HG03025 (cell line): Measurements from ENCODE around the gene RNASE8.
A peak's percentile ranks its signal among the peaks of the same experiment; 100 is the strongest.

Experiments used
- ATAC-seq: cut with Tn5 transposase; IDR thresholded peaks from one replicate; pipeline ENCODE4 v1.9.1; 2021; ENCODE audit warnings: mild to moderate bottlenecking, moderate library complexity; ENCODE audit not compliant: unreplicated experiment, low FRiP score

Gene RNASE8

DNA sequence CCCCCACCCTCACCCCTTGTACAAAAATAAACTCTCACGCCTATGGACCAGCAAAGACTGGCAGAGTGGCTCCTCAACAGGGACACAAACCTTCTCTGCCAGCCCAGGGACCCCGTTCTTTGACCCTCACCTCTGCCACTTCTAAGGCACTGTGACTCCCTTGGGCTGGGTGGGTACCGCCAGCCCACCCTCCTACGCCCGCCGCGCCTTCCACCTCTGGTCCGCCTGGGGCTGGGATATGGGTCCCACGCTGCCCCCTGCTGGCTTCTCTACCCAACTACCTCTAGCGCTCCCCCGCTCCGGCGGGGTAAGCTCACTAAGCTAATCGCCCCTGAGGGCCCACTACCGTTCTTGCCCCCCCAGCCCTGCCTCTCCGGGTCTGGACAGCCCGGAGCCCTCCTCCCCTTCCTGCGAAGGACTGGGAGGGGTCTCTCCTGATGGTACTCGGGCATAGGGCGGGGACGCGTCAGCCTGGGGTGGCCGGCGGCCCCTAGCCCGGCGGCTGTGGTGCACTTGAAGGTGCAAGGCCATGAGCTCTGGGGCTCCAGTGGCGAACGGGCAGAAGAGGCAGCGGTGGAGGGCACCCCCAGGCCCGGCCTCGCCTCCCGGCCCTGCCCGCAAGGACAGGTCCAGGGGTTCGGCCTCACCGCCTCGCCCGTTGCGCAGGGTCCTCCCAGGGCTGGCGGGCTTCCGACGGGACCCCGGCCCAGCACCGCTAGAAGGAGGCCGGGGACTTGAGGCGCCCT lies 32.7 kb downstream of the RNASE8 start:
- ATAC-seq = no peak

DNA sequence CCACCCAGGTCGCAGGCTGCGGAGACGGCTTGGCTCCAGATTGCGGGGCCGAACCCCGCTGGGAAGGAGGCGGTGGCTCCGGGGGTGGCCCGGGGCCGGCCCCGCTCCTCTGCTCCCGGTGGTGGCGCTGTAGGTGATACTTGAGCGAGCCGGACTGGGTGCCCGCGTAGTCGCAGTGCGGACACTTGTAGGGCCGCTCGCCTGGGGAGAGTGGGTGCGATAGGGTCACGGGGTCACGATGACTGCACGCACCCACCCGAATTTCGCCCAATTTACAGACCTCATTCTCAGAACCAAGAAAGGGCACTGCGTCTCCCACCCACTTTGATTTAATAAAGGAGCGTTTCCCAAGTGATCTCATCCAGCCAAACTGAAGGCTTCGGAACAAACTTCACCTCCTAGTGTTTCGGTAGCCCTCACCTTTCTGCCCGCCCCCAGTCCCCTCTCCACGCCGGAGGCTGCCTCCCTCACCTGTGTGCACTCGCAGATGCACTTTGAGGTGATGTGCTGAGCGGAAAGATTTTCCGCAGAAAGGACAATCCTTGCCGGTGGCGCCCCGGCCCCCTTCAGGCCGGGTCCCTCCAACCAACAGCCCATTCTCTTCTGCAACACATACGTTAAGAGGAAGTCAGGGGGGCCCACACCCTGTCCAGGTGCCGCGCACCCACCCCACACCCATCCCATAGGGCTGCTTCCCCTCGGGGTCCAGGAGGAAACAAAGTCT lies 33.5 kb downstream of the RNASE8 start:
- ATAC-seq = no peak

DNA sequence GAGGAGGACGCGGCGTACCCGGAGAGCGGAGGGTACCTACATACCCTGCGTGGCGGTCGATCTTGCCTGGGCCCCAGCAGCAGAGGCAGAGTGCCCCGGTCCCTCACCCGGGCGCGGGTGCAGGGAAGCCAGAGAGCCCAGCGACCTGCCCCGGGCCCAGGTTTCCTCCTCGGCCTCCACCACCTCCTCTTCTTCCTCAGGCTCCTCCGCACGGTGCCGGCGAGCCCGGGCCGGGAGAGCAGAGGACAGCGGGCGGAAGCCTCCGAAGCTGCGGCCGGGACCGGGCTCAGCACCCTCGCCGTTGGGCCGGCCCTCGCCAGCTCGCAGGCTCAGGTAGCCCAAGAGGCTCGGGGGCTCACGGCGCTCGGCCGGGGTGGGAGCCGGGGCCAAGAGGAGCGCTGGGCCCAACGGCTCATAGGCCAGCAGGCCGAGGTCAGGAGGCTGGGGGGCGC lies 34.2 kb downstream of the RNASE8 start:
- no peak for ATAC-seq

DNA sequence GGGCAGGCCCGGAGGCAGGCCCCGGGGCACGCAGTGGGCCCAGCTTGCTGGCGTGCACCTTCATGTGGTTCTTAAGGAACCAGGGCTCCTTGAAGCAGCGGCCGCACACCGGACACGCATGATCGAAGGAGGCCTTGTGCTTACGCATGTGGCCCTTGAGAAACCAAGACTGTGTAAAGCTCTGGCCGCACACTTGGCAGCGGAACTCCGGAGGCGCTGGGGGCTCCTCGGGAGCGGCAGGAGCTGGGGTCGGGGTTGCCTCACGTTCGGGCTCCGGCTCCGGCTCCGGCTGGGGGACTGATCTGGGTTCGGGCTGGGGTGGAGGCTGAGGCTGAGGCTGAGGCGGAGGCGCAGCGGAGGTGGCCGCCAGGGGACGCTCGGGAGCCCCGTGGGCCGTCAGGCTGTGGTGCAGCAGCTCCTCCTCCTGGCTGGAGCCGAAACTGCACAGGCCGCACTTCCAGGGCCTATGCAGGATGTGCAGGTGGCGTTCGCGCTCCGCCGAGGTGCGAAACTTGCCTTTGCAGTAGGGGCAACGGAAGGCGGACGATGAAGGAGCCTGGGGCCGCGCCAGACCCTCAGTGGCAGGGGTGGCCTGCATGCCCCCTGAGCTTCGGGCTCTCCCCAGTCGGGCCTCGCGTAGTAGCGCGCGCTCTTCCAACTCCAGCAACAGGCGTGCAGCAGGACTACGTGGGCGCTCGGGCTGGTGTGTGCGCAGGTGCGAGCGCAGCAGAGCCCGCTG lies 34.8 kb downstream of the RNASE8 start:
- ATAC-seq = peak; percentile 71

DNA sequence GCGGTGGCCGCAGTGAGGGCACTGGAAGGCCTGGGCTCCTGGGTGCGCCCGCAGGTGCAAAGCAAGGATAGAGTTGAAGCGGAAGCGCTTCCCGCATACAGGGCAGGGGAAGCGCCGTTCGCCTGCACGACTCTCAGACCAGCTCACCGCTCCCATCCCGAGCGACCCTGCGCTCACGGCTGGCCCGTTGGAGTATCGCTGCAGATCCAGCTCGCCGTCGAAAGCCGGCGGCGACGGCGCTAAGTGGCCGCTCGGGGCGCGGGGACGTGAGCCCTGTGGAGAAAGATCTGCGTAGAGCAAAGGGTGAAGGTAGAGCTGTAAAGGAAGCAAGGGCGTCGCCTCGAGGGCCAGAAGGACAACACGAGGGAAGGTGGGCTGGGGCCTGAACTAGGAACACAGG lies 35.4 kb downstream of the RNASE8 start:
- ATAC-seq = no peak

DNA sequence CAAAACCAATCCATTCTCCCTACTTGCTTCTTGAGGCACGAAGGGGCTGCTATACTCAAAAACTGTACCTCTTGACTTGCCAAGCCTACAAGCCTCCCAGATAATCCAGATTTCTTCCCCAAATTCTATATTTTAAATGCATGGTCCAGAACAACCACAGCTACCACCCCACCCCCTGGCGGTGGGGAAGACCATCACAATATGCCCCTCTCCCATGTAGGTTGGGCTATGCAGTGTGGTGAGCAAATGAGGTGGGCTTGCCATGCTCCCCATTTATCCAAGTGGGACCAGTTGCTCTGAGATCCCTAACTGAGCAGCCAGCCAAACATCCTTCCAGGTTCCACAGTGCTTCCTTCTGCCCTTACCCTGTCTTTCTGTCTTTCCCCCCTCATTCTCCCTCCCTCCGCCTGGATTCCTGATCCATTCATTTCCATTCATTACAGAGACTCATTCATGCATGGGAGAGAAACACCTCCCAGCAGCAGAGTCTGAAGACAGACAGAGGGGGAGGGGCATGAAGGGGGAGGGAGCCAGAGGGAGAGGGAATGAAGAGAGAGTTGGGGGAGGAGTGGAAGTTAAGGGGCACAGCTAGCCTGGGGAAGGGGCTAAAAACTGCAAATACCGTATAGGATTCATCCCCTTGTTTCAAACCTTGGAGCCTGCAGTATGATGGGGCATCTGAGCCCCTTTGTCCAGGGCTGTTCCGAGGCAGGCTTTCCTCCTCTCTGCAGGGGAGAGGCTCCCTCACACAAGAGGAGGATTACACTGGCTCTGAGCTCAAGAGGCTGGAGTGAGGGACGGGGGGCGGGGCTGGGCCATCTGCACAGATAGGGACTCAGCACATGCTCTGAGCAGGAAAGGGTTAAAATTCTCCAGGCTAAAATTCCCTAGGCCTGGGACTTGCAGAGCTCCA lies 36.4 kb downstream of the RNASE8 start:
- no peak for ATAC-seq

DNA sequence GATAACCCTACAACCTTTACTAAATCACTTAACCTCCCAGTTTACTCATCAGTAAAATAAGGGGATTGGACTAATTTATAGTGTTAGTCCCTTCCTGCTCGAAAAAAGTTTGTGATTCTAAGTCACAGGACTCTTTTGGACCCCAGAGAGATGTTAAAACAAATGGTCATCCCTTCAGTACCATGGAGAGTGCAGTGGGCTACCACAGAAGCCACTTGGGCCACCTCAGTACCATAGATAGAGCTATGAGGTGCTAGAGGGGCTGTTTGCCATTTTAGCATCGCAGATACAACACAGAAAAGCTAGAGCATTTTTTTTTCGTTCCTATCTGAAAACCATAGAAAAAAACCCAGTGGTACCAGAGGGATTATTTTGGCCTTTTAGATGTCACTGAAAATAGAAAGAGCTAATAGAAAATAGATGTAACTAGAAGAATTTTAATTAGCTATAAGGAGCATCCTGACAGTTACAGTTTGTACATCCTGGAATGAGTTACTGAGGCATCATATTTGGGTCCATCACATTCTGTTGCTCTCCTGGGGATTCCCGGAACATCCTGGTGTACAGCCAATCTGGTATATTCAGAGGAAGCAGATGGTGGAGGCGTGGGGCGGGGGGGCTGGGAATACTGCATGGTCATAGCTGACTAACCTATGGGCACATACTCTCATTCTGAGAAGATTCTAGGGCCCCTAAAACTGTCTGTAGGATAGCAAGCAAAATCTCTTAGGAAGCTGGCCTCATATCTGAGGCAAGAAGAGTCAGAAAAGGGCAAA lies 38.0 kb downstream of the RNASE8 start:
- no peak for ATAC-seq

DNA sequence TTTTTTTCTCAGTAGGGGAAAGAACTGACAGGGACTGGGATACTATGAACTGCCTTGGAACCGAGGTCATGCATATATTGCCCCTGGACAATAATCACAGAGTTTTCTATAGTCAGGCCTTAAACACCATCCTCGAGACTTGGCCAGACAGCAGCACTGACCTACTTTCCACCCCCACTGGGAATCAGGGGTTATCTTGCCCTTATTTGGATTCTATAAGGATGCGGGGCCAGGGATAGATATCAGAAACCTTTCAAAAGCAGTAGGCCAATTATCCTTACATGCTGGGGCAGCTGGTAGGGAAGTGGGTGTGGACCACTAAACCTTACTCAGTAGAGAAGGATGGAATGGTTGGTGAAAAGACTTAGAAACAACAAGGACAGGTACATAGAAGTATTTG lies 38.8 kb downstream of the RNASE8 start:
- no peak for ATAC-seq

DNA sequence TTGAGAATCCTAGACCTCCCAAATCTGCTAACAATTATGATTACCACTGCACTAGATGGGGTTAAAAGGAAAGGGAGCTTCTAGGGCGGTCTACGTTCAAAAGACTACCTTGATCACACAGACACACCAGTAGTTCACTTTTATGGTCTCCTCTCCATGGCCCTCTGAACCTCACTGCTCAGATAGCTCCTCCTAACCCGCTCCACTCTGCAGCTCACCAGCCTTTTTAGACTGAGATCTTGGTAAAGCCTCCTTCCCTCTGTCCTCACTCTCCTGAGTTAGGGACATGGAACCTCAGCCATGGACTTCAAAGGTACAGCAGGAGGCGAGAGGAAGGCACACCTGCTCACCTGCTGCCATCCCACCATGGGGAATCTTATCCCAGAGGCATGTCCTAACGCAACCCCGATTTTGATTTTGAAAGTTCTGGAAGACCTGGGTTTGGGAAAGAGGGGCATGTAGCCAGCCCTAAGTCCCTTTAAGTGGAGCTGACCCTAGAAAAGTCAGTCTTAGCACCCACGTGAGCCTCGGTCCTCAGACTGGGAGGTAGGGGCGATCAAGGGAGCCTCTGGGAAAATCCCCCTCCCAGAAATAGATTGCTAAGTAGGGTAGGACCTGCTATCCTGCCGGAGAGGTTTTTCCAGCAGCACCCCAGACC lies 39.5 kb downstream of the RNASE8 start:
- ATAC-seq = no peak

DNA sequence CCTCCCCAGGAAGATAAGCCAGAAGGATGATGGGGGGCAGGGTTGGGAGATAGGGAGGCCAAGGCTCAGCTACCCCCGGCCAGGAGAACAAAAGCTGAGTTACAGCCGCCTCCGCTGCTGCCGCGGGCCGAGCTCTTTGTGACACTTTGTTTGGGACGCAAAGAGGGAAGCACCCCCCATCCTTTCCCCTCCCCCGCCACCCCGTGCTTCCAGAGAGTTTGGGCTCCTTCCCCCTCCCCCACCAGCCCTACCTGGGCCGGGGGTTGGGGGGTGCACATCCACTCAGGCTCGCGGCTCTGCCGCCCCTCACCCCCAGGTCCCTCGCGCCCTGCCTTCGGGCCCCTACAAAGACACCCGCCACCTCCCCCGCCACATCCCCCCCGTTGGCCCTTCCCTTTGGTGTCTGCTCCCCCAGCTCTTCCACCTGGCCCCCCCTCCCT lies 40.0 kb downstream of the RNASE8 start:
- no peak for ATAC-seq

DNA sequence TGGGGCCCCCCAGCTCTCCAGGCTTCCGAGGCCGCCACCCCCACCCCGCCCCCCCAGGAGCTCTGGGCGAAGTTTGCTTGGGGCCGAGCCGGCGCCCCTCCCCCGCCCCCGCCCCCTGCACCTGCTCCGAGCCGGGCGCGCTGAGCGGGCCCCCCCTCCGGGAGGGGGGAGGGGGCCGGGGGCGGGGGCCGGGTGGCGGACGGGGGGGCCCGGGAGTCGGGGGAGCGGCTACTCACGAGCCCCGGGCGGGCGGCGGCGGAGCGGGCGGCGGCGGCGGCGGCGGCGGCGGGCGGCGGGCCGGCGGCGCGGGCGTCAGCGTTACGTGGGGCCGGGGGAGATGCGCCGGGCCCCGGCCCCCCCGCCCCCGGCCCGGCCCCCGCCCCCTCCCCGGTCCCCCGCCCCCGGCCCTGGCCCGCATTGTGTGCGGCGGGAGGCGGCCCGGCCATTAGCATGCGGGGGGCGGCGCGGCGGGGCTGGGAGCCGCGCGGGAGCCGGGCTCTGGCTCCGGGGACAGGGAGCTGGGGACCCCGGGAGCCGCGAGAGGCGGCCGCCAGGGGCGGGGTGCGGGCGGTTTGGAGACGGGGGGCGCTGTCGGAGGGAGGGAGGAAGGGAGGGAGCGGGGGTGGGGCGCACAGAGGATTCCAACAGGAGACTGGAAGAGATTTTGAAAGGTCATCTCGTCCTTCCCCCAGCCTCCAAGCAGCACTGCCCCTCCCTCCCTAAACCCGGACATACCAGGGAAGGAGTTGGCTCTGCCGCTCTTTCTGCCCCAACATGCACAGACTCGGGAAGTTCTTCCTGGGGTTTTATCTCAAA lies 40.7 kb downstream of the RNASE8 start, which contains the start of gene ZNF219:
Gene ZNF219, minus strand, starts transcription at position 580 of the 816 bp plus-strand sequence. CDS start 5,064 bp downstream, outside the sequence.
- ATAC-seq = no peak

DNA sequence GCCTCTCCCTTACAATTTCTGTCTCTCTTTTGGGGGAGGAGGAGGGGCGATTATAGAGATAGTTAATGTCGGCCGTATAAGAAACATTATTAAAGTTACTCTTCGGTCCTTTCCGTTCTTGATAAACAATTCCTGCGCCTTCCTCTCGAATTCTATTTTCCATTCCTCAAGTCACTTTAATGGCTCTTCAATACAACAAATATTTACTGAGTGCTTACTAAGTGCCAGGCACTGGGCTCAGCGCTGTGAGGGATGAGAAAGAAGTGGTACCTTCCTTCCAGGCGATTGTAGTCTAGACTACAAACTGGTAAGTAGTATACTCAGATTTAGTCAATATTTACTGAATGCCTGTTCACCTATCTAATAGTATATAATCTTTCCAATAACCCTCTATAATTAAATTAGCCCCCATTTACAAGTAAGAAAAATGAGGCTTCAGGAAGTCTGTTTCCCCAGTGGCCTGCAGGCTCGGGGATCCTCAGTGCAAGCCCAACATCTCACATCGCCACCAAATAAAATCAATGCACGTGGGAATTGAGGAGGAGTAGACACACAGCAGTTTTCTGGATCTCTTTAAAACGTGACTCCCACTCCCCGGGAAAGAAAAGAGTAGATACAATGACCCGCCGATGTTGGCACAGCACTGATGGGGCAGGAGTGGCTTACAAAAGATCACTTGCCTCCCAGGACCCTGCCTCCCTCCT lies 41.4 kb downstream of the RNASE8 start:
- ATAC-seq = no peak

DNA sequence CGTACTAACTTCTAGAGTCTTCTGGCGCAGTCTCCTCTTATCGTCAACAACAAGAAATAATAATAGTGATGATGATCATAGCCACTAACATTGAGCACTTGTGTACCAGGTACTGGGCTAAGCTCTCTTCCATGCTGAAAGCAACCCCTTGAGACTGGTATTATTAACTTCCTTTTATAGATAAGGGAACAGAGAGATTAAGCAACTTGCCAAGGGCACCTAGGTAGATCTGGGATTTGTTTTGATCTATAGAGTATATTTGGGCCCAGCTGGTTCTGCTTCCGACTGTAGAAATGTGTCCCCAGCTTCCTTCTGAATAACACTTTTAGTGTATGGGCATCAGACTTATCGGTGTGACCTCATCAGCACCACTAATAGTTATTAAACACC lies 42.0 kb downstream of the RNASE8 start:
- no peak for ATAC-seq

DNA sequence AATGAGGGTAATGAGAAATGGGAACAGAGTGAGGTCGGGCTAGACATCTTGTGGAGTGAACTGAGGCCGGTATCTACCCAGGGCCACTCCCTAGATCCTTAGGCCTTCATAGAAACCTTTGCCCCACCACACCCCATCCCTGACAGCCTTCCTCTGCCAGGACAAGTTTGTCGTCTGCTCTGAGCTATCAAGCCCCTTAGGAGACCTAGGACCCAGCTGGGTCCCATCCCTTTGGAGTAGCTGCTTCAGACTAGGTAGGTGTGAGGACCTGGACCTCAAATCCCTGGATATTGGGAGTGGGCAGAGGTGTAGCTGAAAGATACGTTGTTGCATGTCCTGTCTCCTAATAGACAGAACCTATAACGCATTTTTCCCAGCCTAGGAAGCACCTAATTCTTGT lies 43.3 kb downstream of the RNASE8 start, which contains the start of gene TMEM253:
Gene TMEM253, plus strand, starts transcription at position 136 of the 400 bp plus-strand sequence. CDS start 278 bp downstream, outside the sequence.
- ATAC-seq = no peak

DNA sequence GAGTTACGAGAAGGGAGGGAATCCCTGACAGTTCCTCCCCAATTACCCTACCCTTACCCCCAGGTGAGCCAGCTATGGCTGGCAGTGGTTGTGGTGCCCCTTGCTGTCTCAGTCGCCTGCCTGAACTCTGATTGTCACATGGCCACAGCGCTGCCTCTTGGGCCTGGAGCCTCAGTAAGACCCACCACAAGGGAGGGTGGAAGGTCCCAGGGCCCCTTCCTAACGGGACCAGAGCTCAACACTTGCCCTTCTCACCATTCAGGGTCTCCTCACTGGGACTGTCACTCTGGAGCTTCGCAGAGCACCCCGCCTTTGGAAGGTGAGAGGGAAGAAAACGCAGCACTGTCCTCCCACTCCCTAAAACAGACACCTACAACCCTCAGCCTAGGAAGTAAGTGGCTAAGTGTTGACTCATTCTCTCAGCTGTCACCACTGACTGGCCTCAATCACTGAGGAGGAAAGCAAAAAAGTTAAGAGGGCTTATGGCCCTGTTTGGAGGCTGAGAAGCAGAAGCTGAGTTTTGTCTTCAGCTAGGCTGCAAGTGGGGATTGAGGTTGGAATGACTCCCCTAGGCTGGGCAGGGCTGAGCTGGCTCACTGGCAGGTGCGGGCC lies 44.3 kb downstream of the RNASE8 start:
- ATAC-seq = no peak

DNA sequence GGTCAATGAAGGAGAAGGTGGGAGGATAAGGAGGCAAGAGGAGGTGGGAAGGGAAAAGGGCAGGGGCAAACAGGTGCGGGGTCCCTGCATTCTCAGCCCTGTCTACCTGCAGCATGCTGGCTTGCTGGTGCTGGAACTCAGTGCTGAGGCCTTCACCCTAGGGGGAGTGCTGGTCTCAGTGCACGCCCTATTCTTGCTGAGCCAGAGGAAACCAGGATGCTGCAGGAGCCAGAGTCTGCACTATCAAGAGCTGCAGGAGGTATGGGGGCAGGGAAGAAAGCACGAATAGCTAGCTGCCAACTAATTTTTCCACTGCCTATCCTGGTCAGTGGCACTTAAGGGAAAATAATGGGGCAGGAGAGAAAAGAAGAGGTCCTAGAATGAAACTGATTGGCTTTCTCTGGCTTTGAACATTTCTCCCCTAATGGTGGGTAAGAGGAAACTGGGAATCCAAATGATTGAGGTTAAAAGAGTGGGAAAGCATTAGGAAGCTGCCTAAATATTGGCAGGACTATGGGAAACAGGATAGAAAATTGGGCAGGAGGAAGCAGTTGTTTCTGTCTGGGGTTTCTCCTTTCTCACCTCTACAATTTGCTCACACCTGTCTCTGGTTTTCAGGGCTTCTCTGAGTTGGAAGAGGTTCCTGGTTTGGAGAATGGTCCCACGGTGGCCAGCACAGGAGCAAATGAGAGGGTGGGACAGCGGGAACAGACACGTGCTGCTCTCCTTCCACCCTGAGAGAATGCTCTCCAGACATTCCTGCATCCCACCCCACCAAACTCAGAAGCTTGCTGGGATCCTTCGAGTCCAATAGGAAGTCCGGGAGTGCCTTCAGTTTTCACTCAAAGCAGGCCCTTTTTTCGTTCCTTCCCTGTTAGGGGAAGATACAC lies 45.1 kb downstream of the RNASE8 start:
- no peak for ATAC-seq
